ENCODE results near the gene AMY1B. TPM values are rescaled to one million over a fixed set of nuclear protein-coding genes. Genes with fewer than 3 reads are reported as not detected.
"Not testable (repeated sequence)": the region's sequence is repeated elsewhere in the genome, so short reads cannot be mapped to it uniquely, and the experiment has no call there.

Gene AMY1B
- polyA plus RNA-seq, 1 donor (not counting 4 experiments of a cell fraction or from before 2014, with no cell fraction given), result not detected

DNA sequence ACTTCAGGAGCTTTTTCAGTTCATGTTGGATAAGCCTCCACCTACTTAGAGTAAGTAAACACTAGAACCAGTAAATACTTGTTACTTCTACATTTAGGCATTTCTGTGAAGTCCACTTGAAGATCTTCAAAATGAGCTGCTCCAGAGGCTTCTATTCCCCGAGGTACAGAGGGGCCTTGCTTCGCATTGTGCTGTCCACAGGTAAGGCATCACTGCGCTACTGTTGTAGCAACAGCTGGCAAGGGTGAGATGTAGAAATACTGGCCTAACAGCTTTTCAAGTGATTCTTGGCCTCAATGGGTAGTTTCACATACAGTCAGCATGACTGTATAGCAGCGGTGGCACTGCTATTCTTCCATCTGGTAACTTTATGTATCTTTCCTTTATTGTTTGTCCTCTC is 45.1 kb downstream of the AMY1B start:
- dilution Hi-C loops (cut with MboI; ENCODE audit: extremely low pct_ligation_motif_present, low sequenced_read_pairs); H3K9me3 ChIP-seq (ENCODE audit: control insufficient read depth, low read depth, low read length); H3K27ac ChIP-seq (ENCODE audit: control insufficient read depth, insufficient read depth, low read length); H3K4me3 ChIP-seq (ENCODE audit: control insufficient read depth in 2 of 3, extremely low read depth in 1 of 3, insufficient read depth in 2 of 3, low read depth in 1 of 3, low read length in 3 of 3); H3K4me1 ChIP-seq (ENCODE audit: control insufficient read depth, extremely low read depth, insufficient read depth, low read length); DNase-seq (ENCODE audit: low read depth, low spot score); H3K4me2 ChIP-seq (ENCODE audit: control insufficient read depth, extremely low read depth, insufficient read depth, low read depth, low read length); H3K79me2 ChIP-seq (ENCODE audit: control insufficient read depth, insufficient read depth, low read length); H3K9ac ChIP-seq (ENCODE audit: control insufficient read depth, extremely low read depth, insufficient read depth, low read length); H3K27me3 ChIP-seq (ENCODE audit: control insufficient read depth, extremely low read depth, insufficient read depth, low read length); H3K36me3 ChIP-seq (ENCODE audit: control insufficient read depth in 2 of 2, extremely low read depth in 1 of 2, insufficient read depth in 2 of 2, low read length in 2 of 2); H3K9me1 ChIP-seq (ENCODE audit: control insufficient read depth, extremely low read depth, insufficient read depth, low read length); H4K20me1 ChIP-seq (ENCODE audit: control insufficient read depth, extremely low read depth, insufficient read depth, low read length); H2AFZ ChIP-seq (ENCODE audit: control insufficient read depth, low read length); FAIRE-seq: not testable (repeated sequence)

DNA sequence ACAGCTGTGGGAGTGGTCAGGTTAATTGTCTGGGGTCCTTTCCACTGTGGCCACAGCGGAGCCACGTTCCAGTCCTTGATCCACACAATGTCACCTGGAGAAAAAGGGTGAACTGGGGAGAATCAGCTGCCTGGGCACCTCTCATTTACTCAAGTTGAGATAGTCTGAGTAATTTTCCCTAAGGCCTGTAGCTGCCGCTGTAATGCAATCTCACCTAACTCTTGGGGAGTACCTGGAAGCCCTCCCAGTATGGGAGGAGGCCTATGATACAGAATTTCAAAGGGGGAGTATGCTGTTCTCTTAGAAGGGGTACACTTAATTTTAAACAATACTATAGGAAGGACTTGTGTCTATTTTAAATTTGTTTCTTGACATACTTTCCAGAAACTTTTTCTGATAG is 45.7 kb downstream of the AMY1B start:
- H3K9me3 ChIP-seq (ENCODE audit: control insufficient read depth, low read depth, low read length); FAIRE-seq; H3K4me2 ChIP-seq (ENCODE audit: control insufficient read depth, extremely low read depth, insufficient read depth, low read depth, low read length); H3K36me3 ChIP-seq (ENCODE audit: control insufficient read depth in 2 of 2, extremely low read depth in 1 of 2, insufficient read depth in 2 of 2, low read length in 2 of 2); H4K20me1 ChIP-seq (ENCODE audit: control insufficient read depth, extremely low read depth, insufficient read depth, low read length); H3K9ac ChIP-seq (ENCODE audit: control insufficient read depth, extremely low read depth, insufficient read depth, low read length); H3K27me3 ChIP-seq (ENCODE audit: control insufficient read depth, extremely low read depth, insufficient read depth, low read length); H2AFZ ChIP-seq (ENCODE audit: control insufficient read depth, low read length); H3K4me3 ChIP-seq (ENCODE audit: control insufficient read depth in 2 of 3, extremely low read depth in 1 of 3, insufficient read depth in 2 of 3, low read depth in 1 of 3, low read length in 3 of 3); dilution Hi-C loops (cut with MboI; ENCODE audit: extremely low pct_ligation_motif_present, low sequenced_read_pairs); H3K4me1 ChIP-seq (ENCODE audit: control insufficient read depth, extremely low read depth, insufficient read depth, low read length); H3K27ac ChIP-seq (ENCODE audit: control insufficient read depth, insufficient read depth, low read length); H3K79me2 ChIP-seq (ENCODE audit: control insufficient read depth, insufficient read depth, low read length); DNase-seq (ENCODE audit: low read depth, low spot score); H3K9me1 ChIP-seq (ENCODE audit: control insufficient read depth, extremely low read depth, insufficient read depth, low read length): not testable (repeated sequence)

DNA sequence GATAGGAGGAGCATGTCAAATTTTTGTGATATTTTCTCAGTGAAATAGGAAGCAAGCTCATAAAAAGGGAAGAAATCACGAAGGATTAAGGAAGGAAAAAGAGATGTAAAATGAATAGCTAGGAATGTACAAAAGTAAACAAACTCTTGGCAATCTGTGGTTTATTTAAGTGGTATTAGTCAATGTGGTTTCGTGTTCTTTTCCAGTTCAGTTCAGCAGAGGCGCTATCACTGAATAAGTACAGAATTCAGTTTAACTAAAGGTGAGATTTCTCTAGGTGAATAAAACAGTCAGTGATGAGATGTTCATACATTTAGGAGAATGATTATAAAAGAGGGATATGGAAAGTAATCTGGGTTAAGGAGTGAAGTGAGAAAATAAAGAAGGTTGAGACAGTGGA is 52.1 kb downstream of the AMY1B start:
- not testable (repeated sequence) for H3K27me3 ChIP-seq (ENCODE audit: control insufficient read depth, extremely low read depth, insufficient read depth, low read length); H3K9me3 ChIP-seq (ENCODE audit: control insufficient read depth, low read depth, low read length); FAIRE-seq

DNA sequence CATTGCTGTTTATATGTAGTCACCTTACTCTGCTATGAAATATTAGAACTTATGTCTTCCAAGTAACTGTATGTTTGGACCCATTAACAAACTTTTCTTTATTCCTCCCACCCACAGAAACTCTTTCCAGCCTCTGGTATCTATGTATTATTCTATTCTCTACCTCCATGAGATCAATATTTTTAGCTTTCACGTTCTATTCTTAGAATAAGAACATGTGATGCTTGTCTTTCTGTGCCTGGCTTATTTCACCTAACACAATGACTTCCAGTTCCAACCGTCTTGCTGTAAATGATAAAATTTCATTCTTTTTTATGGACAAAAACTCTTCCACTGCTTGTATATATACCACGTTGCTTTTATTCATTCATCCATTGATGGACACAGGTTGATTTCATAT is 54.8 kb downstream of the AMY1B start:
- H3K27me3 ChIP-seq (ENCODE audit: control insufficient read depth, extremely low read depth, insufficient read depth, low read length); DNase-seq (ENCODE audit: low read depth, low spot score); dilution Hi-C loops (cut with MboI; ENCODE audit: extremely low pct_ligation_motif_present, low sequenced_read_pairs); H3K4me1 ChIP-seq (ENCODE audit: control insufficient read depth, extremely low read depth, insufficient read depth, low read length); H3K4me2 ChIP-seq (ENCODE audit: control insufficient read depth, extremely low read depth, insufficient read depth, low read depth, low read length); H3K9ac ChIP-seq (ENCODE audit: control insufficient read depth, extremely low read depth, insufficient read depth, low read length); H3K36me3 ChIP-seq (ENCODE audit: control insufficient read depth in 2 of 2, extremely low read depth in 1 of 2, insufficient read depth in 2 of 2, low read length in 2 of 2); H3K9me3 ChIP-seq (ENCODE audit: control insufficient read depth, low read depth, low read length); H3K27ac ChIP-seq (ENCODE audit: control insufficient read depth, insufficient read depth, low read length); H2AFZ ChIP-seq (ENCODE audit: control insufficient read depth, low read length); H3K79me2 ChIP-seq (ENCODE audit: control insufficient read depth, insufficient read depth, low read length); H4K20me1 ChIP-seq (ENCODE audit: control insufficient read depth, extremely low read depth, insufficient read depth, low read length); H3K9me1 ChIP-seq (ENCODE audit: control insufficient read depth, extremely low read depth, insufficient read depth, low read length); FAIRE-seq; H3K4me3 ChIP-seq (ENCODE audit: control insufficient read depth in 2 of 3, extremely low read depth in 1 of 3, insufficient read depth in 2 of 3, low read depth in 1 of 3, low read length in 3 of 3): not testable (repeated sequence)

More for the DNA sequence above, 52.1 kb downstream of the AMY1B start:
- H3K4me3 ChIP-seq (ENCODE audit: control insufficient read depth in 2 of 3, extremely low read depth in 1 of 3, insufficient read depth in 2 of 3, low read depth in 1 of 3, low read length in 3 of 3); H3K79me2 ChIP-seq (ENCODE audit: control insufficient read depth, insufficient read depth, low read length); DNase-seq (ENCODE audit: low read depth, low spot score); H3K4me2 ChIP-seq (ENCODE audit: control insufficient read depth, extremely low read depth, insufficient read depth, low read depth, low read length); H3K36me3 ChIP-seq (ENCODE audit: control insufficient read depth in 2 of 2, extremely low read depth in 1 of 2, insufficient read depth in 2 of 2, low read length in 2 of 2); H3K27ac ChIP-seq (ENCODE audit: control insufficient read depth, insufficient read depth, low read length); H3K9me1 ChIP-seq (ENCODE audit: control insufficient read depth, extremely low read depth, insufficient read depth, low read length); H2AFZ ChIP-seq (ENCODE audit: control insufficient read depth, low read length); H3K4me1 ChIP-seq (ENCODE audit: control insufficient read depth, extremely low read depth, insufficient read depth, low read length); dilution Hi-C loops (cut with MboI; ENCODE audit: extremely low pct_ligation_motif_present, low sequenced_read_pairs); H4K20me1 ChIP-seq (ENCODE audit: control insufficient read depth, extremely low read depth, insufficient read depth, low read length); H3K9ac ChIP-seq (ENCODE audit: control insufficient read depth, extremely low read depth, insufficient read depth, low read length): not testable (repeated sequence)

Small RNA genes within 50 kb of the gene (small RNA-seq; reads per million reads assigned to genes)
- gene AC105272.1 (ENCODE audit: insufficient read length in 3 of 3, low read depth in 3 of 3, low replicate concordance in 1 of 3), result 0 reads per million in 3 experiments

Other genes with a start within 250 kb of the AMY1B start
- gene RNPC3, start 170.5 kb downstream of the AMY1B start, polyA plus RNA-seq, result 10.4 to 26.6 TPM (median 19.6 TPM) in 3 replicates
- 1.7 to 11.0 TPM (median 9.9 TPM) in 3 replicates for gene AMY2B, start 124.6 kb downstream of the AMY1B start, polyA plus RNA-seq
- not detected in 3 replicates for gene AMY2A, start 78.8 kb downstream of the AMY1B start, polyA plus RNA-seq
- not detected in 3 replicates for gene AMY1A, start 40.5 kb downstream of the AMY1B start, polyA plus RNA-seq
- not detected in 3 replicates for gene AMY1C, start 53.7 kb upstream of the AMY1B start, polyA plus RNA-seq